ENCODE measurements around the gene NACC2.
A peak's percentile ranks its signal among the peaks of the same experiment; 100 is the strongest.
"Not testable (repeated sequence)": the region's sequence is repeated elsewhere in the genome, so short reads cannot be mapped to it uniquely, and the experiment has no call there.

NACC2 gene

DNA sequence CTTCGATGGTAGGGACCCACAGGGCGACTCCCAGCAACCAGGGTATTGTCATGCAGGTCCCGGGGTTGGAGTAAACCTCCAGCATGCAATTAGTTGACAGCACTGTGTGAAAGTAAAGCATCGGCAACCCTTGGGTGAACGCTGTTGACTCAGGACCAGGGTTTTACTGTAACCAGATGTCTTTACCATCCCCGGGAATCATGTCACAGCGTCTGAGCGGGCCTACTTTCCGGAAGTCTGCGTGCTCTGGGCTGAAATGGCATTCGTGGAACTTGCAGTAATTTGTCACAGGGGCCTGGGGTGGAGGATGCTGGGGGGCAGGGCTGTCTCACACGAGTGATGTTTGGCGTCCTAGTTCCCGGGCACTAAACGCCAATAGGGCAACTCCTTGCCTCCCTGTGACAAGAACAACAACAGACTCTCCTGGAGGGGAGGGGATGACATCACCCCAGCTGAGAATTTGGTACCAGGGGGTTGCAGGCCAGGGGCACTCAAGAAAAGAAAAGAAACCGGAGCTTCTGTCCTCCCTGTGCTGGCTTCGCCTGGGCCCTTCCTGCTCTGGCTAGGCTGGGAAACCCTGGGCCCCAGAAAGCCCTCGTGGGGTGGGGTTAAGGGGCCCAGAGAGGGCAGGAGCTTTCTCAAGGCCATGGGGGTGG, 123.8 kb downstream of the NACC2 start:
- DNase-seq: no peak

DNA sequence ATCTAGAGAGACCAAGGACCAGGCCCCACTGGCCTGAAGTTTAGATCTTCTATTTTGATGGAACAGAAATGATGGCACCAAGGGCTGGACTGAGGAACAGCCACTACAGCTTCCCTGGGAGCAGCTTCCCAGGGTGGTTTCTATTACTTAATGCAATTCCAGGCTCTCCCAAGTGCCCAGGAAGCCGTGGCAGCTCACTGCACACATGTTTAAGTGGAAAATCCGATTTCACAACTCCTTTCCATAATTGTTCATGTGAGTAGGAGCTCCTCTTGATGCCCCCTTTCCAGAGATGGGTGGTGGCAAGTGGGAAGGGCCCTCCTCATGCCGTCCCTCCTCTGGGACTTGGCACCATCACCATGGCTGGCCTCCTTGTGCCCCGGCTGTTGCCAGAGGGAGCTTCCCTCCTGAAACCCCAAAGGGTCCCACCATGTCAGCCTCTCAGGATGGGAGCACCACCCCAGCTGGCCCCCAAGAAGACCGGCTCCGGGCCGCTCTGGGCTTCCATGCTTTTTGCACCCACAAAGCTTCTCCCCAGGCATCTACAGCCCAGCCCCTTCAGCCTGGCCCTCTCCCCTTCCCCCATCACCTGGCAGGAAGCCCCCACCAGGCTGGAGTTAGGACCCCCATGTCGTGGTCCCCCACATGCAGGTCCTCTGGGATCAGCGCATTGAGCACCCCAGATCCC, 124.8 kb downstream of the NACC2 start:
- no peak for DNase-seq

DNA sequence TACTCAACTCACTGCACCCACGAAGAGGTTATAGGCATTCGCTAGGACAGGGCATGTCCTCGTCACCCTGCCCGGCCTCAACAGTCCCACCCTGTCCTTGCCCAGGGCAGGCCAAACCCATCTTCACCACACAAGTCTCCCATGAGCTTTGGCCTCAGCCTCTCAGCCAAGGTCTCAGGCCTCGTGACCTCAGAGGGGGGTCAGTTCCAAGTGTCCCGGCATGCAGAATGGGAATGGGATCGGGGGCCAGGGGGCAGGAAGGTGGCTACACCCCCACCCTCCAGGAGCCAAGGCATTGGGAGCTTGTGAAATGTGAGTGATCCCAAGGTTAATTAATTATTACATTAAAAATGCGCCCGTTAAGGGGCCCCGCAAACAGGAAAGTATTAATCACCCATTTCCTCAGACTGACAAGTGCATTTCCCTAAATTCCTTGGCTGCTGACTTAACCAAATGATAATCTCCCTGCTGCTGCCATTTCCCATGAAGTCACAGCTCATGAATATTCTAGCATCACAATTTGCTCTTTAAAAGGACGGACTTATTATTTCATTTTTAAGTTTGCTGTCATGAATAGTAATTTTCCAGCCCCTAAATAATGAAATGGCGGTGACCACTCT, 125.9 kb downstream of the NACC2 start:
- peak; percentile 1 for DNase-seq

DNA sequence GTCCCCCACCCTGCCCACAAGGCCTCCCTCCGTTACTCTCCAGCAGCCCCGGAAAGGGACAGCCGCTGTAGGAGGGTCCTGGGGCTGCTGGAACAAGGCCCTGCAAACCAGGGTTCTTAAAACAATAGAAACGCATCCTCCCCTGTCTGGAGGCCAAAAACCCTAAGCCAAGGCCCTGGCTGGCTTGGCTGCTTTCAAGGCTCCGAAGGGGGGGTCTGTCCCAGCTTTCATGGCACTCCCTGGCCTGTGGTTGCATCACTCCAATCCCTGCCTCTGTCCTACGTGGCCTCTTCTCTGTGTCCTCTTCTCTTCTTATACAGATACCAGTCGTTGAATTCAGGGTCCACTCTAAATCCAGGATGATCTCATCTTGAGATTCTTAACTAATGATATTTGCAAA, 126.5 kb downstream of the NACC2 start:
- DNase-seq: no peak

DNA sequence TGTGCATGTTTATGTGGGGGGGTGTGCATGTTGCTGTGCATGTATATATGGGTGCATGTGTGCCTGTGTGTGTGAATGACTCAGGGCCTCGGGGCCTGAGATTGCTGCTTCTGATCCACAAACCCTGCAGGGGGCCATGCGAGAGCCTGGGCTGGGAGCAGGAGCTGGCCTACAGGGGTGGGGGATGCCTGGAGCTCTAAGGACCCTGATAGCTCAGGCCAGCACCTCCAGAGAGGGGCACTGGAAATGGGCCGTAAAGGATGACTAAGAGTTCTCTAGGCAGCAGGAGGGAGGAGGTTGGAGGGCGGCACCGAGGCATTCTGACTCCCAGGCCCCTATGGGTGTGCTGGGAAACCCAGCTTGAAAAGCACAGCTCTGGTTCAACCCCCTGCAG, 127.0 kb downstream of the NACC2 start:
- DNase-seq: no peak

DNA sequence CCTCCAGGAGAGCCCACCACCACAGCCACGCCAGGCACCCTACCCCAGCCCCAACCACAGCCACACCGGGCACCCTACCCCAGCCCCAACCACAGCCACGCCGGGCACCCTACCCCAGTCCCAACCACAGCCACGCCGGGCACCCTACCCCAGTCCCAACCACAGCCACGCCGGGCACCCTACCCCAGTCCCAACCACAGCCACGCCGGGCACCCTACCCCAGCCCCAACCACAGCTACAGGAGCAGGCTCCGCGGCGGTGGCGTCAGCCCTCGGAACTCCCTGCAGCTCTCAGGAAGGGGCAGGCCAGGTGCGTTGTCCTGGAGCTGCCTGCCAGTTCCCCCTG, 128.2 kb downstream of the NACC2 start:
- not testable (repeated sequence) for DNase-seq

DNA sequence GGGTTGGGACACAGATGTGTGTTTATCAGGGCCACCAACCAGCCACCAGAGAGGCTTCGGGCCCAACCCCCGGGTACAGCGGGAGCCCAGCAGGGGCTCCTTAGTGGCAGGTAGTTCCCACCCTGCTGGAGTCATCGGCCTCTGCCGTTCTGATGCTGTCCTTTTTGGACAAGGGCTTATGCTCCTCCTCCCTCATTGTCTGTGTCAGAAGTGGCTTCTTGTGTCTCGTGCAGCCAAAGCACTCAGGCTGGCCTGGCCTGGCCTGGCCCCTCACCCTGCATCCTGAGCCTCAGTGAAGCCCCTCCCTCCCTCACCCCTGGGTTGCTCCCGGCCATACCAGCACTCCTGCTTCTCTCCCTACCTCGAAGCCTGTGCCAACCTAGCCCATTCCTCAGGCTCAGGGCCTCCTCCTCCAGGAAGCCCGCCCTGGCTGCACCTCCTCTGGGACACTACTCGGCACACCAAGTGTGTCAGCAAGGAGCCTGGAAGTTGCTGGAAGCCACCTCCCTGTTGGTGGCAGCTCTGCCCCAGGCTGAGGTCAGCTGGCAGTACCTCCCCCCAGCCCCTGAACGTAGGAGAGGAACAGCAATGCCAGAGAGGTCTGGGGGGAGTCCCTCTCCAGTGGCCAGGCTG, 129.8 kb downstream of the NACC2 start:
- DNase-seq: no peak

DNA sequence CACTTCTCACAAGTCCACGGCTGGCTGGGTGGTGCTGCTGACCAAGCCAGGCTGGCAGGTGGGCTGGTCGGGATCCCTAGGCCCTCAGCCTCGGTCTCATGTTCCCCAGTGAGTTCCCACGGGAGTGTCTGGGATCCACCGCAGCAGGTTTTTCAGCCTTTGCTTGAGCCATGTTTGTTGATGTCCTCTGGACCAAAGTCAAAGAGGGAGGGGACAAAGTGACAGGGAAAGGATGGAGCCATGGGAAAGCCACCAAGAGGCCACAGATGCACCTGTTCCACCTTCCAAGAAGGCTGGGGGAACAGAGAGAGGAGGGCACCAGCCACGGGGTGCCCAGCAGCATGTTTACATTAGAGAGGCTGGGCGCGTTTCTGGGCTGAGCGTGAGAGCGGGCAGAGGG, 131.2 kb downstream of the NACC2 start:
- DNase-seq: no peak

DNA sequence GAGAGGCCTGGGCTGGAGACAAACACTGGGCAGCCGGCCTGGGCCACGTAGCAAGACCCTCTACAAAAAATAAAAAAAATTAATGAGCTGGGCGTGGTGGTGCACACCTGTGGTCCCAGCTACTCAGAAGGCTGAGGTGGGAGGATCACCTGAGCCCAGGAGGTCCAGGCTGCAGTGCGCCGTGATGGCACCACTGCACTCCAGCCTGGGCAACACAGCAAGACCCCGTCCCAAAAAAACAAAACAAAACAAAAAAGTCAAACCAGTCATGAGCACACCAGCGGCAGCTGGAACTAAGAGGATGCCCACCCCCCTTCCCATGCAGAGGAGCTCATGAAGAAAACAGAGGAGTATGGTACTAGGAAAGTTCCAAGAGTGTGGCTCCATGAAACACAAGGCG, 131.8 kb downstream of the NACC2 start:
- DNase-seq: no peak

DNA sequence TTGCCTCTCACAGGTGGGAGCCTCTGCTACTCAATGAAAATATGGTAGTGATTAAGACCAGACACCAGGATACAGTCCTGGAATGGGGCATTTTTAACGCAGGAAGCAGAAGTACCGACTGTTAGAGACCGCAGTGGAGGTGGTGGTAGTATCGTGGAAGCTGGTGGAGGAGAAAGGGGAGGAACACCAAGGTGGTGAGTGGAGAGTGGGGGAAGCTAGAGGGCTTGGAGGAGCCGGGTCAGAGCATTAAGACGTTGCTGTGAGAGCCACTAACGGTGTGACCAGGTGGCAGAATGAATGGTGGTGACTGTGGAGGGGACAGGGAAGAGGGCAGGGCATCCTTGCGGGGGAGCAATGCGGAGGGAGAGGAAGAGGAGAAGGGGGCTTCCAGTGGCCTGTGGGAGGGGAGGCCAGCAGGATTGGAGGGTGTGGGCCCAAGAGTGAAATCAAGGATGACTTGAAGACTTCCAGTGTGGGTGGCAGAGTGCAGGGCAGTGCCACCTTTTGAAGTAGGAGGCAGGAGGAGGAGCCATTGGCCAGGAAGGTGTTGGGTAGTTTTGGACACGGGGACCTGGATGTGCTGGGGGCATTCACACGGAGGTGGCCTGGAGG, 132.3 kb downstream of the NACC2 start:
- DNase-seq: no peak

DNA sequence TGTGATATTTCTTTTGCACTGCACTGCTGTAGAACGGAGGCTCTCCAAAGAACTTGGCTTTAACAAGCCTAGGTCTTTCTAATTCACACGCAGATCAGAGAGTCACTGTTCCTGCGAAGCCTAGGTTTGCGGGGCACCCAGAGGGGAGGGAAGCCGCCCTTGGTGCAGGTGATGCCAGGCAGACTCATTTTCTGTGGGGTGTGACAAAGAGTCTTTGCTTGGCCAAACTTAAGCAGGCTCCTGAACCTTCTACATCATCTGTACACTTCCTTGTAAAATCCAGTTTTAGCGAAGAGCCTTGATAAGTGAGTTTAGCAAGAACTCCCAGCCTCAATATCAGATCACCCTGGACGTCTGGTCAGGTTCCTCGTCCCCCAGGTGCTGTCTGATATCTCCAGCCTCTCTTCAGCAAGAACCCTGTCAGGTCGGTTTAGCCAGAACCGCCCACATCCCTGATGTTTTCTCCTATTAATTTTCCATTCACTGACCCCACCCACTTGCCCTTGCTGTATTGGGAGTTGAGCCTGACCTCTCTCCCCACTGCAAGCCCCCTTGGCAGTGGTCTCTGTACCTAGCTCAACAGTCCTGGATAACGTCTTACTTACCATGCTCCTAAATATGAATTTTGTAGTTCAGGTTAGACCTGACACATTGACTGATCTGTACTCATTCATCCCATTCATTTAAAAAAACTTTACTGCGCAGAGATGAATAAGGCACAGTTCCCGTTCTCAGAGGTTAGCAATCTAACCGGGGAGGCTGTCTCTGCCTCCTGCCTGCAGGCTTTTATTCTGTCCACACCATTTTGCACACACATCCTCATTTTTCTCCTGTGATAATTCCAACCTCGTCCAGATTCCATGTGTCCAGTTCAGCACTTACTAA, 133.0 kb downstream of the NACC2 start:
- no peak for DNase-seq

DNA sequence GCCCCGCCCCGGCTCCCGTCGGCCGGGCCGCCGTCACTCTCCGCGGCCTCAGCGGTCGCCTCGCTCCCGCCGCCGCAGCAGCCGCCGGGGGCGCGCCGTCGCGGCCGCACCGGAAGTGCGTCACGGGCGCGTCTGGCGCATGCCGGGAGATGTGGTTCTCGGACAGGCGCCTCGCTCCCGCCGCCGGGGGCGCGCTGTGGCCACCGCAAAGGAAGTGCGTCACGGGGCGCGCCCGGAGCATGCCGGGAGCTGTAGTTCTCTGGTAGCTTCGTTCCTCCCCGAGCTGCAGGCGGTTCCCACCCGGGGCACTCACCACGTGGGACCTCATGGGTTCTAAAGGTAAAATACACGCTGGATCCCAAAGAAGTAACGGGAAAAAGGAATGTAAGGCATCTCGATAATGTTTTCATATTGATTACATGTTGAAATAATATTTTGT, 133.8 kb downstream of the NACC2 start, which contains the start of gene UBAC1:
Gene UBAC1, minus strand, starts transcription at position 97 of the 439 bp plus-strand sequence. CDS start 211 bp downstream, outside the sequence.
- peak; percentile 74 for DNase-seq

DNA sequence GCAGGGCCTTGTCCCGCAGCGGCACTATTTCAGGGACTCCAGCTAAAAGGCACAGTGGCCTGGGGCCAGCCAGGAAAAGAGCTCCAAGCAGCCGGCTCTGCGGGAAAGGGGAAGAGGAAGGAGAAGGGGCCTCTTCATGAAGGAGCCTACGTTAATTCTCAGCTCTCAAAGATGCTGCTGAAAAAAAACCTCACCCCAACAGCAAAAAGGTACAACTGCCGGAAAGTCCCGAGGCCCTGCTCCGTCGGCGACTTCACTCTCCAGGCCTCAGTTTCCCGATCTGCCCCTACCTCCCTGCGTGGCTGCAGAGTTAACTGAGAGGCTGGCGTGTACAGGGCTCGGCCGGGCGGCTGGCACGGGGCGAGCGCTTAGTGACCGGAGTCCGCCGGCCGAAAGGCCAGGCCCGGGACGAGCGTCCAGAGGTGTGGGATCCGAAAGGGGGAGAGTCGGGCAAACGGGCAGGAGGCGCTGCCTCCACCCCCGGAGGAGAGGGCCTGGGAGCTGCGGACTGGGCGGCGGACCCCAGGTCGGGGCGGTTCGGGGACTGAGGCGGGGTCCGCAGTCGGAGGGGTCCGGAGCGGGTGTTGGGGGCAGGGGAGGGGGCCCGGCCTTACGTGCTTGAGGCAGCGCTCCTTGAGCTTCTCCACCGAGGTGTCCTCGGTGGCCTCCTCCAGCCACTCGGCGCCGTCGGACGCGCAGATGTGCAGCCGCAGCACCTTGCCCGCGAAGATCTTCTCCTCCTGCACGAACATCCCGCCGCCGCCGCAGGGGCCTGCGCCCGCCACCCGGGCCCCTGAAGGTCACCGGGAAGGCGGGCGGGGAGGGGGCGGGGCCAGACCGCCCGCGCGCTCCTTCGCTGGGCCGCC, 134.4 kb downstream of the NACC2 start:
- no peak for DNase-seq

DNA sequence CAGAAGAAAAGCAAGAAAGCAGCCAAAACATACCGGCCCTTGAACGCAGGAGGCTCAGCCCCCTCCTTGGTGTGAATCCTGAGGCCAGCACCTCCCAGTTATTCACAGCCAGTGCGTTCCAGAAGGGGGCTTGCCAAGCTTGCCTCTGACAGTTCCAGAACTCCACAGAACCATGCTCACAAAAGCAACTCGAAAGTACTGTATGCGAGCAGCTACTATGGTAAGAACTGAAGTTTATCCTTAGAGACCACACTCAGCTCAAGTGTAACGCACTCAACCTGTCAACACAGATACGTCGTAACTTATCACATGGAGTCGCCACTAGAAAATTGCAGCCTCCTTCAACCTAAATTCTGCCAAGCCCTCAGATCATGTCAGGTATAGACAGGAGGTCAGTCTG, 135.3 kb downstream of the NACC2 start:
- DNase-seq: no peak

DNA sequence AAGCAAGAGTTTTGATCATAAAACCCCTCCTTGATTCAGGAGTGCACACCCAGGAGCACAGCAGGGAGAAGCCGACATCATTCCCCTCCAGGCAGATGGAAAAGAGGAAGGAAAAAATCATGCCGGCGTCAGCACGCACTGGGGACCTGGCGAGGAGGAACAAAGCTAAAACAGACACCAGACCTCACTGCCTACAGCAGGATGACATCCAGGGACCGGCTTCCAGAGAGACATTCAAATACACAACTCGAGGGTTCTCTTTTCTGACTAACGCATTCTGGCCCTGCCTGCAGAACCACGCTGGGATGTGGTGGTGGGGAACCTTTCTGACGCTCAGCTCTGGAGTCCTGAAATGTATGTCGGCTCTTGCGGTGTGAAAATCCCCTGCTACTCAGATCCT, 136.6 kb downstream of the NACC2 start:
- DNase-seq: no peak

DNA sequence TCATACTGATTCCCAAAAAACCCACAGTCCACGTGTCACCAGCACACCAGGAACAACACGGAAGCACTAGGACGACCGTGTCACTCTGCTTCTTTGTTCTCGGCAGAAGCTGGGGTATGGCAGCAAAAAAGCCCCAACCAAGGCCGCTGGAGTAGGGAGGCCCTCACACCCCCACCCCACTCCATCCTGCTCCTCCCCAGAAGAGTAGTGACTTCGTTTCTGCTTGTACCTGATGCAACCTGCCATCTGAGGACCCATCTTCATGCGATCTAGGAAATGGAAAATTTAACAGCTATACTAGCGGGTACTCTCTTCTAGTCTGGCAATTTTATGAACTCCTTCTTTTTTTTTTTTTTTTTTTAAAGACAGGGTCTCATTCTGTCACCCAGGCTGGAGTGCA, 137.7 kb downstream of the NACC2 start:
- DNase-seq: no peak

DNA sequence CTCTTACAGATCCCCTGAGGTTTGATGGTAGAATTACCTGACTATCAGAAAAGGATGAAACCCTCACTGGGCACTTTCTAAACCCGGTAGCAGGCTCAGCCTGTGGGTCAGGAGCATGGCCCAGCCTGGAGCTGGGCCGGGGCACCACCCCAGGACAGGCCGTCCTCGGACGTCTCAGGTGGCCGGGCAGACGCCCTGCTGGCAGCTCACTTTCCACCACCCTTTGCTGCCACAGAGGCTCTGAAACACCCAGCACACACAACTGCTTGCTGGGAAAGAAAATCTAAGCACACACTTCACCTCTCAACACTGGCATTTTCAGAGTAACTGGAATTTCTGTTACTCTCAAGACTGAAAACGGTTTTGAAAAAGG, 138.3 kb downstream of the NACC2 start:
- DNase-seq: no peak

Data from kidney glomerular epithelial cell (primary cell).